ENCODE data around the gene GPR35. TPM values are rescaled to one million over a fixed set of nuclear protein-coding genes. Genes with fewer than 3 reads are reported as not detected.
A peak's percentile ranks its signal among the peaks of the same experiment; 100 is the strongest.

Gene GPR35
- 24.9 and 27.4 TPM in 2 replicates for total RNA-seq

- DNase-seq (ENCODE audit: low spot score) = peak; percentile 79
- no peaks in the 10 kb centered on the region for H3K9me3 Mint-ChIP-seq
- peak within 1 kb of the TSS; percentile 79 for H3K4me3 Mint-ChIP-seq (ENCODE audit: low read depth)
- H3K27ac Mint-ChIP-seq = peak within 1 kb of the TSS; percentile 85
- intact Hi-C loops (cut with micrococcal nuclease) = loop anchor here (1.0 kb wide), 3 partner anchors 13 to 64 kb away; no protein-coding TSS in a partner anchor
- H3K4me1 Mint-ChIP-seq (ENCODE audit: low read depth) = peaks cover 47% of the 10 kb centered on the region
- H3K27me3 Mint-ChIP-seq (ENCODE audit: low read depth) = no peaks in the 10 kb centered on the region
- H3K36me3 Mint-ChIP-seq (ENCODE audit: low read depth) = peaks cover 20% of the 10 kb centered on the region
Observed at GRCh38 chr2:240624950-240625621, at the start of gene GPR35. Gene GPR35 (plus strand): TSS chr2:240625480. CDS start chr2:240629953, 4,473 bp downstream.

DNA sequence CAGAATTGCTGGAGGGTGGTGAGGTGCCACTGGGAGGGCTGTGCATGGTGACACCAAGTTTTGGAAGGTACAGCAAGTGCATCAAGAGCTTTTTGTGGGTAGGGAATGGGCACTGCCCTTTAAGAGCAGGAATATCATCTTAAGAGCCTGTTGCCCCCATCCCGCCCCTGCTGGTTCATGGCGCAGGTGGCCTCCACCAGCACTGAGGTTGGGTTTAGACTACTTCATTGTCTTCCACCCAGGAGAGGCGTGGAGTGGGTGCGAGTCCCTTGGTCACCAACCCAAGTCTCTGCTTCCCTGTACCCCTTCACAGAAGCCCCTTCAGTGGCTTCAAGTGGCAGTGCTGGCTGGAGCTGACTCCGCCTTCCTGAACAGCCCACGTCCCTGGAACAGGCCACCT lies 49.2 kb upstream of the GPR35 start:
- intact Hi-C loops (cut with micrococcal nuclease) = no loop called here

GRCh38 chr2:240576436-240577205 lies 48.7 kb upstream of the GPR35 start:
- Mint-ChIP-seq H3K27me3 (ENCODE audit: low read depth) (no peaks in the 10 kb centered on the region), H3K36me3 (ENCODE audit: low read depth) (peaks cover 31% of the 10 kb centered on the region), H3K9me3 (no peaks in the 10 kb centered on the region), H3K4me3 (ENCODE audit: low read depth) (no peak overlapping the region), H3K27ac (no peak overlapping the region), H3K4me1 (ENCODE audit: low read depth) (peaks cover 13% of the 10 kb centered on the region)
- no peak for DNase-seq (ENCODE audit: low spot score)
- intact Hi-C loops (cut with micrococcal nuclease) = no loop called here

More for the DNA sequence above, 49.2 kb upstream of the GPR35 start:
- Mint-ChIP-seq H3K36me3 (ENCODE audit: low read depth) (peaks cover 30% of the 10 kb centered on the region), H3K9me3 (no peaks in the 10 kb centered on the region), H3K4me1 (ENCODE audit: low read depth) (peaks cover 15% of the 10 kb centered on the region), H3K27me3 (ENCODE audit: low read depth) (no peaks in the 10 kb centered on the region), H3K4me3 (ENCODE audit: low read depth) (no peak overlapping the region), H3K27ac (no peak overlapping the region)
- DNase-seq (ENCODE audit: low spot score) = no peak

GRCh38 chr2:240577281-240578109 lies 47.8 kb upstream of the GPR35 start:
- no peak overlapping the region for H3K27ac Mint-ChIP-seq
- peaks cover 13% of the 10 kb centered on the region for H3K4me1 Mint-ChIP-seq (ENCODE audit: low read depth)
- H3K36me3 Mint-ChIP-seq (ENCODE audit: low read depth) = peaks cover 31% of the 10 kb centered on the region
- intact Hi-C loops (cut with micrococcal nuclease) = no loop called here
- no peaks in the 10 kb centered on the region for H3K27me3 Mint-ChIP-seq (ENCODE audit: low read depth)
- H3K9me3 Mint-ChIP-seq = no peaks in the 10 kb centered on the region
- no peak for DNase-seq (ENCODE audit: low spot score)
- no peak overlapping the region for H3K4me3 Mint-ChIP-seq (ENCODE audit: low read depth)

- Mint-ChIP-seq H3K4me1 (ENCODE audit: low read depth) (peaks cover 13% of the 10 kb centered on the region), H3K9me3 (no peaks in the 10 kb centered on the region), H3K4me3 (ENCODE audit: low read depth) (no peak overlapping the region), H3K27ac (no peak overlapping the region), H3K27me3 (ENCODE audit: low read depth) (no peaks in the 10 kb centered on the region), H3K36me3 (ENCODE audit: low read depth) (peaks cover 31% of the 10 kb centered on the region)
- intact Hi-C loops (cut with micrococcal nuclease) = no loop called here
- no peak for DNase-seq (ENCODE audit: low spot score)
Observed at GRCh38 chr2:240578110-240578450, 47.2 kb upstream of the GPR35 start.

GRCh38 chr2:240578488-240578887 lies 46.8 kb upstream of the GPR35 start:
- no peak for DNase-seq (ENCODE audit: low spot score)
- peaks cover 31% of the 10 kb centered on the region for H3K36me3 Mint-ChIP-seq (ENCODE audit: low read depth)
- no peak overlapping the region for H3K27ac Mint-ChIP-seq
- intact Hi-C loops (cut with micrococcal nuclease) = no loop called here
- no peak overlapping the region for H3K4me3 Mint-ChIP-seq (ENCODE audit: low read depth)
- peaks cover 13% of the 10 kb centered on the region for H3K4me1 Mint-ChIP-seq (ENCODE audit: low read depth)
- no peaks in the 10 kb centered on the region for H3K27me3 Mint-ChIP-seq (ENCODE audit: low read depth)
- no peaks in the 10 kb centered on the region for H3K9me3 Mint-ChIP-seq

GRCh38 chr2:240579071-240579762 lies 46.1 kb upstream of the GPR35 start:
- no peaks in the 10 kb centered on the region for H3K9me3 Mint-ChIP-seq
- H3K27ac Mint-ChIP-seq = peak overlapping the region; percentile 58
- intact Hi-C loops (cut with micrococcal nuclease) = no loop called here
- H3K4me1 Mint-ChIP-seq (ENCODE audit: low read depth) = peaks cover 14% of the 10 kb centered on the region
- no peak overlapping the region for H3K4me3 Mint-ChIP-seq (ENCODE audit: low read depth)
- no peaks in the 10 kb centered on the region for H3K27me3 Mint-ChIP-seq (ENCODE audit: low read depth)
- DNase-seq (ENCODE audit: low spot score) = no peak
- H3K36me3 Mint-ChIP-seq (ENCODE audit: low read depth) = peaks cover 31% of the 10 kb centered on the region

DNA sequence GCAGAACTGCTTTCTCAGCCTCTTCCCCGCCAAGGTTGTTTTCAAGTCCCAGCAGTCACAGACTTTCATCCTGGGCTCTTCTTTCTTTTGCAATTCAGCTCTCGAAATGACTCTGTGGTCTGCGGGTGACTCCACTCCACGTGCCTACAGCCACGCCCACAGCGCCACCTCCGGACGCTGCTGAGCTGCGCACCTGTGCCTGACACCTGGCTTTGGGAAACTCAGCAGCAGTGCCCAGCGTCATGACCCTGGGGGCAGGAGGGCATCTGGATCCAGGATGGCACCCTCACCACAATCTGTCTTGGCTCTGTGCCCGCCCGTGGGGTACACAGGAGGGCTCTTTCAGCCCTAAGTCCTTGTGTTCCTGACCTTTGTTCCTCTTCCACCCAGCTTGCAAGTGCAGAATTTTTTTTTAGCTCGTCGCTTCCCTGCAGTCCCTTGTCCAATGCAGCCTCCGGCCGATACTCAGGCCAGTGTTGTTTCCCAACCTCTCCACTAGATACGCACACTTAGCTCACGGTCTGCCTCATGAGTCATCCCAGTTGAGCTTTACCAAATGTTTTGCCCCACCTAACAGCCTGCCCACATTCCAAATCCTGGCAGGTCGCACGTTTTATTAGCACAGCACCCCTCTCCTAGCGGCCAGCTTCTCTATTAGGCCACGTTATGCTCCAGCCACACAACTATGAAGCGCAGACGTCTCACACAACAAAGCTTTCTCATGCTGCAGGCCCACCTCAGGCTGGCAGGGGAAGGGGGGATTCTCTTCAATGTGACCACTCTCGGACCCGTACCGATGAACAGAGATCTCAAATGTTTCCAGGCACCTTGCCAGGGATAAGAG lies 45.3 kb upstream of the GPR35 start:
- no peaks in the 10 kb centered on the region for H3K27me3 Mint-ChIP-seq (ENCODE audit: low read depth)
- H3K9me3 Mint-ChIP-seq = no peaks in the 10 kb centered on the region
- intact Hi-C loops (cut with micrococcal nuclease) = no loop called here
- DNase-seq (ENCODE audit: low spot score) = peak; percentile 48
- H3K4me1 Mint-ChIP-seq (ENCODE audit: low read depth) = peaks cover 21% of the 10 kb centered on the region
- peaks cover 27% of the 10 kb centered on the region for H3K36me3 Mint-ChIP-seq (ENCODE audit: low read depth)
- H3K27ac Mint-ChIP-seq = peak overlapping the region; percentile 58
- no peak overlapping the region for H3K4me3 Mint-ChIP-seq (ENCODE audit: low read depth)

- DNase-seq (ENCODE audit: low spot score) = no peak
- peaks cover 24% of the 10 kb centered on the region for H3K36me3 Mint-ChIP-seq (ENCODE audit: low read depth)
- no peak overlapping the region for H3K4me3 Mint-ChIP-seq (ENCODE audit: low read depth)
- no peak overlapping the region for H3K27ac Mint-ChIP-seq
- no peaks in the 10 kb centered on the region for H3K9me3 Mint-ChIP-seq
- no peaks in the 10 kb centered on the region for H3K27me3 Mint-ChIP-seq (ENCODE audit: low read depth)
- intact Hi-C loops (cut with micrococcal nuclease) = no loop called here
- H3K4me1 Mint-ChIP-seq (ENCODE audit: low read depth) = peaks cover 22% of the 10 kb centered on the region
Observed at GRCh38 chr2:240581811-240582210, 43.5 kb upstream of the GPR35 start.

DNA sequence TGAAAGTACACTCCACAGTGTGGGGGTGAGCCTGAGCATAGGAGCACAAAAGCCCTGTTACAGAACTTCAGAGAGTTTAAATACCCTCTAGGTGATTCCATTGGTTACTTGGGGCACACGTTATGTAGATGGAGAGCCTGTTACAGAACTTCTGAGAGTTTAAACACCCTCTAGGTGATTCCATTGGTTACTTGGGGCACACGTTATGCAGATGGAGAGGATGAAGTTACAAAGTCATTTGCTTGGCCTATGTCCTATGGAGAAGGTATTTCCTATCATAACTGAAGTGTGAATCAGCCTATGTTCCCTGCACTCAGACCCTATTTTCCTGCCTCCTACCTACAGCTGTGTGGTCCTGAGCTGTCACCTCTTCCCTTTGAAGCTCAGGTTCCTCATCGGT lies 42.5 kb upstream of the GPR35 start:
- no peak overlapping the region for H3K27ac Mint-ChIP-seq
- no peaks in the 10 kb centered on the region for H3K27me3 Mint-ChIP-seq (ENCODE audit: low read depth)
- no peaks in the 10 kb centered on the region for H3K9me3 Mint-ChIP-seq
- intact Hi-C loops (cut with micrococcal nuclease) = no loop called here
- H3K36me3 Mint-ChIP-seq (ENCODE audit: low read depth) = peaks cover 22% of the 10 kb centered on the region
- DNase-seq (ENCODE audit: low spot score) = no peak
- H3K4me1 Mint-ChIP-seq (ENCODE audit: low read depth) = peaks cover 26% of the 10 kb centered on the region
- H3K4me3 Mint-ChIP-seq (ENCODE audit: low read depth) = no peak overlapping the region

GRCh38 chr2:240583774-240584173 lies 41.5 kb upstream of the GPR35 start:
- peaks cover 36% of the 10 kb centered on the region for H3K4me1 Mint-ChIP-seq (ENCODE audit: low read depth)
- no peaks in the 10 kb centered on the region for H3K9me3 Mint-ChIP-seq
- intact Hi-C loops (cut with micrococcal nuclease) = no loop called here
- H3K27me3 Mint-ChIP-seq (ENCODE audit: low read depth) = no peaks in the 10 kb centered on the region
- no peak overlapping the region for H3K27ac Mint-ChIP-seq
- DNase-seq (ENCODE audit: low spot score) = no peak
- H3K36me3 Mint-ChIP-seq (ENCODE audit: low read depth) = peaks cover 19% of the 10 kb centered on the region
- H3K4me3 Mint-ChIP-seq (ENCODE audit: low read depth) = no peak overlapping the region
